Astrocyte (in vitro differentiated cells and primary cell): ENCODE data around the gene RNF7. TPM values are rescaled to one million over a fixed set of nuclear protein-coding genes. Genes with fewer than 3 reads are reported as not detected.

Experiments
- DNase-seq: peaks from one replicate; pipeline ENCODE4 v3.0.0-alpha.2; 2010; ENCODE audit warnings: low read depth
- FAIRE-seq: peaks from 2 replicates; lab custom pipeline; 2011; peaks lifted over from hg19 to GRCh38; lab: Jason Lieb, UNC
- H2AFZ ChIP-seq: 2 replicates; pipeline ENCODE4 v1.6.0; 2012; ENCODE audit warnings: low read depth, low read length, inconsistent platforms
- H3K27ac ChIP-seq: 2 replicates; pipeline ENCODE4 v1.5.1; 2011; ENCODE audit warnings: low read depth, low read length, inconsistent platforms
- H3K27me3 ChIP-seq: 2 replicates; pipeline ENCODE4 v1.6.0; 2011; ENCODE audit warnings: low read length, inconsistent platforms; ENCODE audit not compliant: insufficient read depth
- H3K36me3 ChIP-seq: 2 replicates; pipeline ENCODE4 v1.5.1; 2011; ENCODE audit warnings: low read length, inconsistent platforms; ENCODE audit not compliant: insufficient read depth
- H3K4me1 ChIP-seq: 2 replicates; pipeline ENCODE4 v1.5.1; 2011; ENCODE audit warnings: low read length, inconsistent platforms; ENCODE audit not compliant: insufficient read depth
- H3K4me2 ChIP-seq: 2 replicates; pipeline ENCODE4 v1.6.0; 2012; ENCODE audit warnings: low read length, inconsistent platforms
- H3K4me3 ChIP-seq: 2 replicates; pipeline ENCODE4 v1.5.1; 2011; ENCODE audit warnings: low read depth, mild to moderate bottlenecking, low read length, inconsistent platforms; ENCODE audit not compliant: insufficient read depth
- H3K79me2 ChIP-seq: 2 replicates; pipeline ENCODE4 v1.6.0; 2012; ENCODE audit warnings: mild to moderate bottlenecking, low read length, inconsistent platforms; ENCODE audit not compliant: insufficient read depth
- H3K9ac ChIP-seq: 2 replicates; pipeline ENCODE4 v1.6.0; 2012; ENCODE audit warnings: mild to moderate bottlenecking, low read length, inconsistent platforms
- H3K9me3 ChIP-seq: 2 replicates; pipeline ENCODE4 v1.5.1; 2012; ENCODE audit warnings: low read depth, mild to moderate bottlenecking, low read length, inconsistent platforms; ENCODE audit not compliant: insufficient read depth
- H4K20me1 ChIP-seq: 2 replicates; pipeline ENCODE4 v1.6.0; 2012; ENCODE audit warnings: low read length, inconsistent platforms; ENCODE audit not compliant: insufficient read depth
- H3K27ac Mint-ChIP-seq: one replicate; pipeline ENCODE4 v1.8.0; 2021; ENCODE audit warnings: mild to moderate bottlenecking, mixed read lengths; ENCODE audit not compliant: unreplicated experiment
- H3K27me3 Mint-ChIP-seq: one replicate; pipeline ENCODE4 v1.8.0; 2021; ENCODE audit warnings: low read depth, mixed read lengths; ENCODE audit not compliant: unreplicated experiment
- H3K36me3 Mint-ChIP-seq: one replicate; pipeline ENCODE4 v1.8.0; 2021; ENCODE audit warnings: low read depth, mixed read lengths; ENCODE audit not compliant: unreplicated experiment
- H3K4me1 Mint-ChIP-seq: one replicate; pipeline ENCODE4 v1.8.0; 2021; ENCODE audit warnings: low read depth, mixed read lengths; ENCODE audit not compliant: unreplicated experiment
- H3K4me3 Mint-ChIP-seq: one replicate; pipeline ENCODE4 v1.8.0; 2021; ENCODE audit warnings: mild to moderate bottlenecking, moderate library complexity, mixed read lengths; ENCODE audit not compliant: unreplicated experiment
- H3K9me3 Mint-ChIP-seq: one replicate; pipeline ENCODE4 v1.8.0; 2021; ENCODE audit warnings: mild to moderate bottlenecking, mixed read lengths; ENCODE audit not compliant: unreplicated experiment
- EZH2 ChIP-seq: IDR thresholded peaks from 2 replicates; pipeline ENCODE4 v1.6.1; 2012; ENCODE audit warnings: mild to moderate bottlenecking, low read length, inconsistent platforms; ENCODE audit not compliant: insufficient read depth
- total RNA-seq: library from RNA; stranded (reverse); gene quantifications from 2 replicates; pipeline ENCODE4 v1.2.1, GENCODE V29; 2021
- TF ChIP-seq, protein P1 (sequence below): IDR thresholded peaks from 2 replicates; pipeline ENCODE4 v1.5.1; 2011; ENCODE audit warnings: low read depth, mild to moderate bottlenecking, inconsistent platforms, low read length, moderate library complexity; ENCODE audit not compliant: insufficient read depth

RNF7 gene
- total RNA-seq, 1 donor from 2014 or later, result 168 TPM

- Histone ChIP-seq H3K27me3 (no peaks in the 10 kb centered on the region), H4K20me1 (no peaks in the 10 kb centered on the region), H3K79me2 (no peaks in the 10 kb centered on the region), H3K9me3 (no peaks in the 10 kb centered on the region), H3K4me1 (no peaks in the 10 kb centered on the region), H2AFZ (no peak overlapping the region), H3K36me3 (no peaks in the 10 kb centered on the region), H3K9ac (no peak overlapping the region), H3K4me3 (no peak overlapping the region), H3K4me2 (no peak overlapping the region), H3K27ac (no peak overlapping the region)
- DNase-seq (no peak), FAIRE-seq (no peak)
- TF ChIP-seq EZH2, result no peak
- TF ChIP-seq, protein P1, sequence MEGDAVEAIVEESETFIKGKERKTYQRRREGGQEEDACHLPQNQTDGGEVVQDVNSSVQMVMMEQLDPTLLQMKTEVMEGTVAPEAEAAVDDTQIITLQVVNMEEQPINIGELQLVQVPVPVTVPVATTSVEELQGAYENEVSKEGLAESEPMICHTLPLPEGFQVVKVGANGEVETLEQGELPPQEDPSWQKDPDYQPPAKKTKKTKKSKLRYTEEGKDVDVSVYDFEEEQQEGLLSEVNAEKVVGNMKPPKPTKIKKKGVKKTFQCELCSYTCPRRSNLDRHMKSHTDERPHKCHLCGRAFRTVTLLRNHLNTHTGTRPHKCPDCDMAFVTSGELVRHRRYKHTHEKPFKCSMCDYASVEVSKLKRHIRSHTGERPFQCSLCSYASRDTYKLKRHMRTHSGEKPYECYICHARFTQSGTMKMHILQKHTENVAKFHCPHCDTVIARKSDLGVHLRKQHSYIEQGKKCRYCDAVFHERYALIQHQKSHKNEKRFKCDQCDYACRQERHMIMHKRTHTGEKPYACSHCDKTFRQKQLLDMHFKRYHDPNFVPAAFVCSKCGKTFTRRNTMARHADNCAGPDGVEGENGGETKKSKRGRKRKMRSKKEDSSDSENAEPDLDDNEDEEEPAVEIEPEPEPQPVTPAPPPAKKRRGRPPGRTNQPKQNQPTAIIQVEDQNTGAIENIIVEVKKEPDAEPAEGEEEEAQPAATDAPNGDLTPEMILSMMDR, result no peak
- Mint-ChIP-seq H3K27ac (no peak overlapping the region), H3K4me3 (no peak overlapping the region), H3K27me3 (peaks cover 3% of the 10 kb centered on the region), H3K9me3 (peaks cover 4% of the 10 kb centered on the region), H3K36me3 (peaks cover 4% of the 10 kb centered on the region), H3K4me1 (no peaks in the 10 kb centered on the region)
Observed at GRCh38 chr3:141789281-141789680, 51.2 kb downstream of the RNF7 start.

DNA sequence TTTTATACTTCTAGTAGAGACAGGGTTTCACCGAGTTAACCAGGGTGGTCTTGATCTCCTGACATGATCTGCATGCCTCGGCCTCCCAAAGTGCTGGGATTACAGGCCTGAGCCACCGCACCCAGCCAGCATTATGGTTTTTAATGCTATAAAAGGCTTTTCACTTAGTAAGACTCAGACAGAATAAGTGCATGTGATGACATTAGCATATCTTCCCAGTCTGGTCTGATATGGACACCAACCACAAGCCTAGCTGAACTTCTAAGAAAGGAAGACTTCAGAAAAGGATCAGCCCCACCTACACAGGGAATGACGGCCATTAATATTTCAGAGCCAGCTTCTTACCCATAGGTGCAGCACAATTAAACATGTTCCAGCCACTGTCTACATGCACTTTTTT is 52.1 kb downstream of the RNF7 start:
- no peaks in the 10 kb centered on the region for H3K4me1 Mint-ChIP-seq
- Histone ChIP-seq H3K27ac (no peak overlapping the region), H2AFZ (no peak overlapping the region), H3K27me3 (no peaks in the 10 kb centered on the region), H4K20me1 (no peaks in the 10 kb centered on the region), H3K4me3 (no peak overlapping the region), H3K4me2 (no peak overlapping the region), H3K36me3 (no peaks in the 10 kb centered on the region), H3K4me1 (no peaks in the 10 kb centered on the region), H3K9me3 (no peaks in the 10 kb centered on the region), H3K9ac (no peak overlapping the region), H3K79me2 (no peaks in the 10 kb centered on the region)
- H3K27ac Mint-ChIP-seq, result no peak overlapping the region
- no peak for DNase-seq
- TF ChIP-seq, protein P1, result no peak
- TF ChIP-seq EZH2, result no peak
- H3K27me3 Mint-ChIP-seq, result peaks cover 7% of the 10 kb centered on the region
- H3K9me3 Mint-ChIP-seq, result peaks cover 4% of the 10 kb centered on the region
- H3K4me3 Mint-ChIP-seq, result no peak overlapping the region
- H3K36me3 Mint-ChIP-seq, result peaks cover 8% of the 10 kb centered on the region
- no peak for FAIRE-seq

GRCh38 chr3:141792495-141792894 is 54.4 kb downstream of the RNF7 start:
- TF ChIP-seq, protein P1, result no peak
- no peak for TF ChIP-seq EZH2
- no peaks in the 10 kb centered on the region for H4K20me1 ChIP-seq

More at GRCh38 chr3:141792495-141792894, 54.4 kb downstream of the RNF7 start:
- Histone ChIP-seq H3K27ac (no peak overlapping the region), H3K27me3 (no peaks in the 10 kb centered on the region), H3K4me1 (peaks cover 3% of the 10 kb centered on the region), H2AFZ (no peak overlapping the region), H3K9ac (no peak overlapping the region), H3K36me3 (no peaks in the 10 kb centered on the region), H3K4me2 (no peak overlapping the region), H3K9me3 (no peaks in the 10 kb centered on the region), H3K79me2 (no peaks in the 10 kb centered on the region), H3K4me3 (no peak overlapping the region)
- H3K36me3 Mint-ChIP-seq, result peaks cover 8% of the 10 kb centered on the region
- peaks cover 13% of the 10 kb centered on the region for H3K27me3 Mint-ChIP-seq
- peak overlapping the region; percentile 19 for H3K27ac Mint-ChIP-seq
- H3K4me1 Mint-ChIP-seq, result peaks cover 10% of the 10 kb centered on the region
- FAIRE-seq (no peak), DNase-seq (no peak)
- no peak overlapping the region for H3K4me3 Mint-ChIP-seq
- peaks cover 4% of the 10 kb centered on the region for H3K9me3 Mint-ChIP-seq
